H1 (cell line): ENCODE measurements around the gene ANKIB1.

Experiments
- BCL11A ChIP-seq, 2 experiments: IDR thresholded peaks; one replicate each; pipeline ENCODE4 v1.6.1; 2011; ENCODE audit warnings: low read depth in 2 of 2, low read length in 2 of 2, mild to moderate bottlenecking in 2 of 2
- BRCA1 ChIP-seq: IDR thresholded peaks from 2 replicates; pipeline ENCODE4 v1.6.1; 2012; ENCODE audit warnings: low read depth, low read length, improper control_type of control experiment
- CEBPB ChIP-seq: IDR thresholded peaks from 2 replicates; pipeline ENCODE4 v1.6.1; 2012; ENCODE audit warnings: low read depth, low read length
- CTCF ChIP-seq, 3 experiments: IDR thresholded peaks; 1 replicate in 2 of 3; 2 replicates in 1 of 3; pipeline versions ENCODE4 v1.5.1 to v1.6.1; 2011; ENCODE audit warnings: low read length in 3 of 3, mild to moderate bottlenecking in 3 of 3, inconsistent platforms in 2 of 3, low read depth in 1 of 3, moderate library complexity in 1 of 3; ENCODE audit not compliant: insufficient read depth in 1 of 3; ENCODE audit errors: control extremely low read depth in 1 of 3
- POLR2A ChIP-seq, 2 experiments: IDR thresholded peaks; 1 replicate in 1 of 2; 2 replicates in 1 of 2; pipeline ENCODE4 v1.6.1; 2011; ENCODE audit warnings: low read depth in 2 of 2, low read length in 2 of 2, mild to moderate bottlenecking in 2 of 2; ENCODE audit errors: control extremely low read depth in 1 of 2
- POLR2AphosphoS5 ChIP-seq: IDR thresholded peaks from 2 replicates; pipeline ENCODE4 v1.6.1; 2011; ENCODE audit warnings: low read depth, low read length

GRCh38 chr7:92368741-92369140 lies 123.0 kb downstream of the ANKIB1 start:
- TF ChIP-seq BCL11A (IDR thresholded peaks at IDR 0.05; ENCODE audit: low read depth in 2 of 2, low read length in 2 of 2) (no peak), CTCF (IDR thresholded peaks at IDR 0.05; ENCODE audit: control extremely low read depth in 1 of 3, insufficient read depth in 1 of 3, low read depth in 1 of 3, low read length in 3 of 3) (no peak), POLR2AphosphoS5 (no peak), POLR2A (IDR thresholded peaks at IDR 0.05; ENCODE audit: control extremely low read depth in 1 of 2, low read depth in 2 of 2, low read length in 2 of 2) (no peak), CEBPB (no peak), BRCA1 (no peak)
